Measurements from ENCODE around the gene MPZL1. TPM values are rescaled to one million over a fixed set of nuclear protein-coding genes. Genes with fewer than 3 reads are reported as not detected.

The MPZL1 gene
- total and polyA plus RNA-seq, 3 donors from 2014 or later = 148 to 160 (median 154) TPM

DNA sequence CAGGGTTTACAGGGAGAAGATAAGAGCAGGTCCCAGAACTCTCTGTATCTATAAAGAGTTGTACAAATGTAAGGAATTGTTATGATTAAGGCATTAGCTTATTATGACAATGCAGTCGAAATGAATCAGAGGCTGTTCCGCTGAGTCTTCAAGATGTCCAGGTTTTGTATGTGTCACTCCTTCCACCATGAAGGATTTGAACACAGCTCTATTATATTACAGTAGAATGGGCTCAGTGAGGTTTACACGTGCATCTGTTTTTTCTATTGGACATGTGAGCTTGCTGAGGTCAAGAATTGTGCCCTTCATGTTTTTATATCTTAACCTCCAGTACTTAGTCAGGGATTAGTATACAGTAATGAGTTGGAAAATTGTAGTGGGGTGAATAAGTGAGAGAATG lies 86.3 kb downstream of the MPZL1 start:
- Histone ChIP-seq H3K4me3 (no peak overlapping the region), H3K9me3 (no peaks in the 10 kb centered on the region), H3K27me3 (no peaks in the 10 kb centered on the region), H3K36me3 (ENCODE audit: low read depth, missing control alignments) (no peaks in the 10 kb centered on the region), H3K27ac (no peak overlapping the region), H3K4me1 (no peaks in the 10 kb centered on the region)
- TF ChIP-seq POLR2A (IDR thresholded peaks at IDR 0.05) (no peak), CTCF (IDR thresholded peaks at IDR 0.05) (no peak)
- 82 to 87% methylated on average over 3 of the region's 3 CpGs for WGBS, 2 donors
- DNase-seq = no peak
- intact Hi-C loops (cut with DNase I; ENCODE audit: low total_unique reads) = no loop called here

DNA sequence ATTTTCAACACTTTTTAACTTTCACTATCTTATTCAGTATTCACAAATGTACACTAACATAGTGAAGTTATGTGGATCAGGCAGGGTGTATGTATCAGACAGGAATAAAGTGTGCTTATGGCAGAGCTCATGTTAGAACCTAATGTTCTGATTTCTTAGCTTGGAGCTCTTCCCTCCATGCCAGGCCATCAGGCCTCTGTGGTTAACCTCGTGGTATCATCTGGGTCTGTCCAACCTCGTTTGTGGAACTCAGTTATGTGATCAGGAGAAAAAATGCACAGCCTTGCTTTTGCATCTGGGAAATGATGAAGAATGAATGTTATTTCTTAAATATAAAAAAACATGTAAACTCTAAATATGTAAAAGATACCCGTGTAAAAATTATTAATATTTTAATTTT lies 86.9 kb downstream of the MPZL1 start:
- H3K27me3 ChIP-seq = no peaks in the 10 kb centered on the region
- no peak for DNase-seq
- H3K4me1 ChIP-seq = no peaks in the 10 kb centered on the region
- no peak overlapping the region for H3K4me3 ChIP-seq
- no peak overlapping the region for H3K27ac ChIP-seq
- WGBS, 2 donors = 61 to 64% methylated on average over 3 of the region's 3 CpGs
- intact Hi-C loops (cut with DNase I; ENCODE audit: low total_unique reads) = no loop called here
- H3K9me3 ChIP-seq = no peaks in the 10 kb centered on the region
- no peaks in the 10 kb centered on the region for H3K36me3 ChIP-seq (ENCODE audit: low read depth, missing control alignments)
- no peak for TF ChIP-seq POLR2A (IDR thresholded peaks at IDR 0.05)
- TF ChIP-seq CTCF (IDR thresholded peaks at IDR 0.05) = no peak

- H3K27me3 ChIP-seq = no peaks in the 10 kb centered on the region
- intact Hi-C loops (cut with DNase I; ENCODE audit: low total_unique reads) = no loop called here
- H3K36me3 ChIP-seq (ENCODE audit: low read depth, missing control alignments) = no peaks in the 10 kb centered on the region
- no peaks in the 10 kb centered on the region for H3K9me3 ChIP-seq
- DNase-seq = no peak
- TF ChIP-seq CTCF (IDR thresholded peaks at IDR 0.05) (no peak), POLR2A (IDR thresholded peaks at IDR 0.05) (no peak)
- no peak overlapping the region for H3K4me3 ChIP-seq
- no peaks in the 10 kb centered on the region for H3K4me1 ChIP-seq
- H3K27ac ChIP-seq = no peak overlapping the region
Measured at GRCh38 chr1:167812972-167813371, 91.2 kb downstream of the MPZL1 start.

GRCh38 chr1:167815650-167816049 lies 93.9 kb downstream of the MPZL1 start:
- 100% methylated on average over 1 of the region's 1 CpG for WGBS, 2 donors
- Histone ChIP-seq H3K4me1 (no peaks in the 10 kb centered on the region), H3K27me3 (no peaks in the 10 kb centered on the region), H3K36me3 (ENCODE audit: low read depth, missing control alignments) (no peaks in the 10 kb centered on the region), H3K9me3 (no peaks in the 10 kb centered on the region), H3K27ac (no peak overlapping the region), H3K4me3 (no peak overlapping the region)
- DNase-seq = no peak
- TF ChIP-seq POLR2A (IDR thresholded peaks at IDR 0.05) = no peak
- TF ChIP-seq CTCF (IDR thresholded peaks at IDR 0.05) = no peak
- intact Hi-C loops (cut with DNase I; ENCODE audit: low total_unique reads) = no loop called here

DNA sequence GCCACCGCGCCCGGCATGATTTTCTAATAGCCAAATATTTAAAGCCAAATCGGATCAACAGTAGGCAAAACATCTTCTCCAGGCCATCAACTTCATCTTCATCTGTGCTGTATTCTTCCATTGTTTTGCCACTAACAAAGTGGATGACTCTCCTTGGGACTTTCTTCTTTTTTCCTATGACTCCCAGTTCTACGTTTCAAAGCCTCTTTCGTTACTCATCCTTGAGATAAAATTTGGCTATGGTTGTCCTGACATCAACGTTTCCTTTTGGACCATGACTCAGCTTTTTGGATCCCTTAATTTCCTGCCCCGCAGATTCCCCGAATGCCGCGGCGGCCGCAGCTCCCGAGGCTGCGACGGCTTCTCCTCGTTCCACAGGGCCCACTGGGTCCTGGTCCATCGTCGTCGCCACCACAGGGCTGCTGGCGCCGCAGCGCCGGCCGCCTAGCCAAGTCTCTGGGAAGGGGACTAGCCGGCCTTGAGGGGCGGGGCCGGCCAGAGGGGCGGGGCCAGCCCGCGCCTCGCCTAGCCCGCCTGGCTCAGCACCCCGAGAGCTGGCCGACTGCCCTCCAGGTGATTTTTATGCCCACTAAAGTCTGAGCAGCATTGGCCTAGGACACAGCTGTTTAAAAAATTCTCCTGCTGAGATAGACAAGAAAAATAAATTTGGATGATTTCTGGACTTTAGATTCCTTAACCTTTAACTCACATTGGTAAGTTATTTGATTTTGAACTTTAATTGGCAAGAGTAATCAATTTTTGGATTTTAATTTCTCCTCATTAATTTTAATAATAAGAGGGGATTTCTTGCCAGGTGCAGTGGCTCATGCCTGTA lies 98.3 kb downstream of the MPZL1 start:
- peak; percentile 67 for DNase-seq
- intact Hi-C loops (cut with DNase I; ENCODE audit: low total_unique reads) = no loop called here
- H3K27ac ChIP-seq = peak overlapping the region in 1 of 2 donors; percentile 47
- 9 to 12% methylated on average over 25 to 35 of the region's 35 CpGs for WGBS, 2 donors
- no peak for TF ChIP-seq POLR2A (IDR thresholded peaks at IDR 0.05)
- TF ChIP-seq CTCF (IDR thresholded peaks at IDR 0.05) = no peak
- H3K9me3 ChIP-seq = no peaks in the 10 kb centered on the region
- no peaks in the 10 kb centered on the region for H3K27me3 ChIP-seq
- no peaks in the 10 kb centered on the region for H3K36me3 ChIP-seq (ENCODE audit: low read depth, missing control alignments)
- peak overlapping the region; percentile 22 to 54 for H3K4me3 ChIP-seq
- H3K4me1 ChIP-seq = no peaks in the 10 kb centered on the region

Data from testis (tissue), 3 donors.